Endodermal cell (in vitro differentiated cells): ENCODE measurements around the gene SCAF8. TPM values are rescaled to one million over a fixed set of nuclear protein-coding genes. Genes with fewer than 3 reads are reported as not detected.
A peak's percentile ranks its signal among the peaks of the same experiment; 100 is the strongest.

Experiments
- DNase-seq: peaks from one replicate; pipeline ENCODE4 v3.0.0-alpha.2; 2017
- H3K27ac ChIP-seq: 2 replicates; pipeline ENCODE4 v1.5.1; 2013; ENCODE audit warnings: mild to moderate bottlenecking, low read depth, low read length, moderate library complexity
- H3K27me3 ChIP-seq: 2 replicates; pipeline ENCODE4 v1.6.1; 2013; ENCODE audit warnings: mild to moderate bottlenecking, low read length, moderate library complexity; ENCODE audit not compliant: insufficient read depth, control insufficient read depth, poor library complexity, severe bottlenecking
- H3K36me3 ChIP-seq: 2 replicates; pipeline ENCODE4 v1.7.0; 2013; ENCODE audit warnings: mild to moderate bottlenecking, low read length, moderate library complexity; ENCODE audit not compliant: control insufficient read depth, insufficient read depth
- H3K4me1 ChIP-seq: one replicate; pipeline ENCODE4 v1.7.0; 2013; ENCODE audit warnings: low read length; ENCODE audit not compliant: control insufficient read depth, insufficient read depth
- H3K4me3 ChIP-seq: 2 replicates; pipeline ENCODE4 v1.5.1; 2013; ENCODE audit warnings: mild to moderate bottlenecking, low read length, moderate library complexity
- H3K9ac ChIP-seq: 2 replicates; pipeline ENCODE4 v1.6.1; 2013; ENCODE audit warnings: mild to moderate bottlenecking, low read length, moderate library complexity; ENCODE audit not compliant: poor library complexity, severe bottlenecking; ENCODE audit errors: extremely low read depth
- H3K9me3 ChIP-seq: 2 replicates; pipeline ENCODE4 v1.6.1; 2013; ENCODE audit warnings: mild to moderate bottlenecking, low read length, moderate library complexity; ENCODE audit not compliant: control insufficient read depth
- H3K27ac Mint-ChIP-seq: 2 replicates; pipeline ENCODE4 v1.8.0; 2020; ENCODE audit warnings: mixed read lengths
- H3K27me3 Mint-ChIP-seq: 2 replicates; pipeline ENCODE4 v1.8.0; 2021; ENCODE audit warnings: mild to moderate bottlenecking, mixed read lengths; ENCODE audit not compliant: insufficient read depth
- H3K36me3 Mint-ChIP-seq: 2 replicates; pipeline ENCODE4 v1.8.0; 2020; ENCODE audit warnings: low read depth, mixed read lengths
- H3K4me1 Mint-ChIP-seq: 2 replicates; pipeline ENCODE4 v1.8.0; 2020; ENCODE audit warnings: mixed read lengths
- H3K4me3 Mint-ChIP-seq: 2 replicates; pipeline ENCODE4 v1.8.0; 2020; ENCODE audit warnings: mild to moderate bottlenecking, moderate library complexity, mixed read lengths
- H3K9me3 Mint-ChIP-seq: 2 replicates; pipeline ENCODE4 v1.8.0; 2020; ENCODE audit warnings: mild to moderate bottlenecking, mixed read lengths
- WGBS, 2 experiments: methylation state at CpG; one replicate each; pipeline versions ENCODE4 v1.1.5 to v1.1.7; 2013; ENCODE audit warnings: missing lambda C conversion rate in 2 of 2, mixed read lengths in 1 of 2; ENCODE audit not compliant: insufficient coverage in 1 of 2, insufficient read length in 1 of 2; 5-methylcytosine and 5-hydroxymethylcytosine counted together
- total RNA-seq, 2 donors: library from RNA; stranded (reverse); fragmentation: NEBNext Ultra II Directional in 1 of 2; extraction: Animal tissue kit (Norgen Biotek cat#: 25700) in 1 of 2; gene quantifications; 2 replicates in 1 of 2; 3 replicates in 1 of 2; pipeline ENCODE4 v1.2.1, GENCODE V29; 2021
- TF ChIP-seq, protein P1 (sequence below): fragments of 200-600 bp; sonication (generic); conservative IDR thresholded peaks from 2 replicates; pipeline ENCODE4 v1.5.0; 2021; ENCODE audit warnings: antibody characterized with exemption, mild to moderate bottlenecking

Gene SCAF8
- total RNA-seq, 2 donors from 2014 or later = 49.7 to 56.2 TPM

DNA sequence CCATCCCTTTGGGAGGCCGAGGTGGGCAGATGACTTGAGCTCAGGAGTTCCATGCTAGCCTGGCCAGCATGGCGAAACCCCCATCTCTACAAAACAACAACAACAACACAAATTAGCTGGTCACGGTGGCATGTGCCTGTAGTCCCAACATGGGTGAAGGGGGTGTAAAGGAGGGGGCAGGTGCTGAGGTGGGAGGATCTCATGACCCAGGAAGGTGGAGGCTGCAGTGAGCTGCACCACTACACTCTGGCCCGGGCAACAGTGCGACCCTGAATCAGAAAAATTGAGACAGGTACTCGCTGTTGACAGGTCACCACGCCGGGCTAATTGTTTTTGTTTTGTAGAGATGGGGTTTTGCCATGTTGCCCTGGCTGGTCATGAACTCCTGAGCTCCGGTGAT lies 4.2 kb downstream of the SCAF8 start:
- DNase-seq = peak; percentile 49
- no peaks in the 10 kb centered on the region for H3K27me3 ChIP-seq
- Mint-ChIP-seq H3K9me3 (no peaks in the 10 kb centered on the region), H3K4me1 (peaks cover 36% of the 10 kb centered on the region), H3K27me3 (no peaks in the 10 kb centered on the region), H3K36me3 (peaks cover 27% of the 10 kb centered on the region), H3K27ac (peak overlapping the region; percentile 44), H3K4me3 (no peak overlapping the region)
- peaks cover 27% of the 10 kb centered on the region for H3K36me3 ChIP-seq
- H3K4me3 ChIP-seq = no peak overlapping the region
- TF ChIP-seq, protein P1, sequence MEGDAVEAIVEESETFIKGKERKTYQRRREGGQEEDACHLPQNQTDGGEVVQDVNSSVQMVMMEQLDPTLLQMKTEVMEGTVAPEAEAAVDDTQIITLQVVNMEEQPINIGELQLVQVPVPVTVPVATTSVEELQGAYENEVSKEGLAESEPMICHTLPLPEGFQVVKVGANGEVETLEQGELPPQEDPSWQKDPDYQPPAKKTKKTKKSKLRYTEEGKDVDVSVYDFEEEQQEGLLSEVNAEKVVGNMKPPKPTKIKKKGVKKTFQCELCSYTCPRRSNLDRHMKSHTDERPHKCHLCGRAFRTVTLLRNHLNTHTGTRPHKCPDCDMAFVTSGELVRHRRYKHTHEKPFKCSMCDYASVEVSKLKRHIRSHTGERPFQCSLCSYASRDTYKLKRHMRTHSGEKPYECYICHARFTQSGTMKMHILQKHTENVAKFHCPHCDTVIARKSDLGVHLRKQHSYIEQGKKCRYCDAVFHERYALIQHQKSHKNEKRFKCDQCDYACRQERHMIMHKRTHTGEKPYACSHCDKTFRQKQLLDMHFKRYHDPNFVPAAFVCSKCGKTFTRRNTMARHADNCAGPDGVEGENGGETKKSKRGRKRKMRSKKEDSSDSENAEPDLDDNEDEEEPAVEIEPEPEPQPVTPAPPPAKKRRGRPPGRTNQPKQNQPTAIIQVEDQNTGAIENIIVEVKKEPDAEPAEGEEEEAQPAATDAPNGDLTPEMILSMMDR = no peak
- H3K9me3 ChIP-seq = no peaks in the 10 kb centered on the region
- 73 to 92% methylated on average over 3 to 9 of the region's 9 CpGs for WGBS, 2 experiments
- peaks cover 9% of the 10 kb centered on the region for H3K4me1 ChIP-seq
- H3K9ac ChIP-seq = no peak overlapping the region
- H3K27ac ChIP-seq = no peak overlapping the region

DNA sequence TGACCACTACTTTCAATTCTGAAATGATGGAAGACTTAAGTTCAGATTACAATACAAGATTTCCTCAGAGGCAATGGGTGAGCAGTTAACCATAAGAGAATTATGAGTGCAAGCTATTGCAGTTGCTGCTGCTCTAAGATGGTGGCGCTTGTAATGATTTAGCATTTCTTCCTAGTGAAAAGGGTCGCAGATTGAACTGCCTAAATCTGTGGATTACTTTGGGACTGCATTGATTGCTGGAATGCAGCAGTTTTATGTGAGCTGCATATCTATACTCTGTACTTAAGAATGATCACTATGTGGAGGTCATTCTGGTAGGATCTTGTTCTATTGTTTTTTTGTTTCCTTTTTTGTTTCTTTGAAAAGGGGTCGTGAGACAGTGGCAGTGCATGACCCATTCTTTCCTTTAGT lies 5.3 kb downstream of the SCAF8 start:
- Histone ChIP-seq H3K36me3 (peaks cover 29% of the 10 kb centered on the region), H3K4me3 (peak overlapping the region; percentile 78), H3K27ac (peak overlapping the region; percentile 69), H3K9ac (peak overlapping the region; percentile 39), H3K9me3 (no peaks in the 10 kb centered on the region), H3K4me1 (peaks cover 9% of the 10 kb centered on the region), H3K27me3 (no peaks in the 10 kb centered on the region)
- Mint-ChIP-seq H3K27me3 (no peaks in the 10 kb centered on the region), H3K27ac (peak overlapping the region; percentile 88), H3K36me3 (peaks cover 31% of the 10 kb centered on the region), H3K9me3 (no peaks in the 10 kb centered on the region), H3K4me3 (peak overlapping the region; percentile 23), H3K4me1 (peaks cover 38% of the 10 kb centered on the region)
- TF ChIP-seq, protein P1 = no peak
- WGBS, 2 experiments = 40 to 47% methylated on average over 3 of the region's 3 CpGs
- peak; percentile 48 for DNase-seq

DNA sequence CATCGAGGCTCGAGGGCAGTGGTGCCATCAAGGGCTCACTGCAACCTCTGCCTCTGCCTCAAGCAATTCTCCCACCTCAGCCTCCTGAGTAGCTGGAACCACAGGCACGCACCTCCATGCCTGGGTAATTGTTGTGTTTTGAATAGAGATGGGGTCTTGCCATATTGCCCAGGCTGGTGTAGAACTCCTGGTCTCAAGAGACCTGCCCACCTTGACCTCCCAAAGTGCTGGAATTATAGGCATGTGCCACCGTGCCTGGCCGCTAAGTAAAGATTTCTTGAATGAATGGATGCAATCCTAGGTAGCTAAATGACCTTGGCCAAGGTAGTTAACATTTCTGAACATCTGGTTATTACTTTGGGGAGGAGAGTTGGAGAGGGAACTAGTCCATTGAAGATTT lies 7.4 kb downstream of the SCAF8 start:
- Mint-ChIP-seq H3K4me1 (peaks cover 35% of the 10 kb centered on the region), H3K36me3 (peaks cover 32% of the 10 kb centered on the region), H3K4me3 (no peak overlapping the region), H3K9me3 (no peaks in the 10 kb centered on the region), H3K27ac (no peak overlapping the region), H3K27me3 (no peaks in the 10 kb centered on the region)
- Histone ChIP-seq H3K36me3 (peaks cover 29% of the 10 kb centered on the region), H3K9me3 (no peaks in the 10 kb centered on the region), H3K4me3 (no peak overlapping the region), H3K27ac (no peak overlapping the region), H3K4me1 (peaks cover 9% of the 10 kb centered on the region), H3K9ac (no peak overlapping the region), H3K27me3 (no peaks in the 10 kb centered on the region)
- TF ChIP-seq, protein P1 = no peak
- DNase-seq = no peak
- WGBS, 2 experiments = 92 to 95% methylated on average over 2 to 5 of the region's 5 CpGs
